GM13976 (cell line): ENCODE results near the gene KNCN.

Source experiments
- DNase-seq: peaks from one replicate; pipeline ENCODE4 v3.0.0; 2012; ENCODE audit warnings: low spot score
- CTCF ChIP-seq: IDR thresholded peaks from 2 replicates; pipeline ENCODE4 v1.5.1; 2012; ENCODE audit warnings: borderline replicate concordance, mild to moderate bottlenecking; ENCODE audit not compliant: insufficient read depth; ENCODE audit errors: extremely low read depth, missing control alignments, control extremely low read depth
- in situ Hi-C: fragments of 300-500 bp; cut with MboI; formaldehyde crosslinking; loops from one replicate; pipeline ENCODE4 v1.12.0; 2022; ENCODE audit warnings: low sequenced_read_pairs, mixed read lengths, inconsistent platforms; ENCODE audit not compliant: unreplicated experiment

KNCN gene

GRCh38 chr1:46571691-46572225 is 20.3 kb upstream of the KNCN start:
- TF ChIP-seq CTCF: no peak
- in situ Hi-C loops: no loop called here
- no peak for DNase-seq

- TF ChIP-seq CTCF: no peak
- DNase-seq: no peak
- in situ Hi-C loops: no loop called here
Measured at GRCh38 chr1:46569884-46570725, 18.7 kb upstream of the KNCN start.

GRCh38 chr1:46569116-46569515 is 17.7 kb upstream of the KNCN start:
- in situ Hi-C loops: no loop called here
- DNase-seq: no peak
- TF ChIP-seq CTCF: no peak

- no peak for TF ChIP-seq CTCF
- in situ Hi-C loops: no loop called here
- no peak for DNase-seq
Measured at GRCh38 chr1:46568461-46568891, 17.0 kb upstream of the KNCN start.

GRCh38 chr1:46563341-46563740 is 11.9 kb upstream of the KNCN start:
- TF ChIP-seq CTCF: no peak
- no peak for DNase-seq
- in situ Hi-C loops: no loop called here

- in situ Hi-C loops: no loop called here
- TF ChIP-seq CTCF: no peak
- no peak for DNase-seq
Measured at GRCh38 chr1:46562498-46562897, 11.1 kb upstream of the KNCN start.
